GM19025 (cell line): ENCODE results near the gene NELL1.

Experiments
- ATAC-seq: cut with Tn5 transposase; IDR thresholded peaks from one replicate; pipeline ENCODE4 v1.9.1; 2021; ENCODE audit warnings: mild to moderate bottlenecking, low read depth, moderate library complexity; ENCODE audit not compliant: unreplicated experiment

Gene NELL1

DNA sequence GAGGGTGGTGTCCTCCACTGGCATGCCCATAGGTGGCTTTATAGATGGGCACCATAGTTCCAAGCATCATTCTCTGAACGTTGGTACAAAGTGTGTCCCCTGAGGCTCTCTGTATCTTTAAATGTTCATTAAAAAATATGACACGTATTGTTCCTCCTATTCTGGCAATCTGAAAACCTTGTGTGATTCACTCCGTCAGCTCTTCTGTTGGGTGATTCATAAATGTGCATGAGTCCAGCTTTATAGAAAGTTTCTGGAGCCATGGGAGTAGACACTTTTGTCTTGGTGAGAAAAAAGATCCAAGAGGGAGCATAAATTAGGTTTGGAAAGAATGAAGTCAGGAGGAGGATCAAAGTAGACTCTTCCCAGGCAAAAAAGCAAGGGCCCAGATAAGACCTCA is 728.8 kb downstream of the NELL1 start:
- ATAC-seq = no peak

- no peak for ATAC-seq
Observed at GRCh38 chr11:21401496-21401895, 732.1 kb downstream of the NELL1 start.

GRCh38 chr11:21402274-21402673 is 732.9 kb downstream of the NELL1 start:
- no peak for ATAC-seq

- ATAC-seq = no peak
Observed at GRCh38 chr11:21403069-21403468, 733.7 kb downstream of the NELL1 start.

DNA sequence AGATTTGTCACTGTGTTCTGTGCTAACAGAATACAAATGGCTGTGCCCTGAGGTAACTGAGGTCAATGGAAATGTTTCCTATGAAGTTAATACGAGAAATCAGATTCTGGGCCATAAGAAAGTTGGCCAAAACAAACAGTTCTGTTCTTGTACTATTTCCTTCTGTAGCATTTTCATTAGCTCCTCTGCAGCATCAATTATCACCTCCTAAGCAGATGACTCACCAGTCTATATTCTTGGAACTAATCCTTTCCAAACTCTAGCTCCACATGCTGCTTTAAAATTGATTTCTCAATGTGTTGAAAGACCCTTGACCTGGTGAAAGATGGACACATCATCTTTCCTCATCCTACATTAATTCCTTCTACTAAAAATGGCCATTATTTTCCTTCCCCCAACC is 736.0 kb downstream of the NELL1 start:
- ATAC-seq = no peak

GRCh38 chr11:21410513-21410912 is 741.1 kb downstream of the NELL1 start:
- no peak for ATAC-seq

DNA sequence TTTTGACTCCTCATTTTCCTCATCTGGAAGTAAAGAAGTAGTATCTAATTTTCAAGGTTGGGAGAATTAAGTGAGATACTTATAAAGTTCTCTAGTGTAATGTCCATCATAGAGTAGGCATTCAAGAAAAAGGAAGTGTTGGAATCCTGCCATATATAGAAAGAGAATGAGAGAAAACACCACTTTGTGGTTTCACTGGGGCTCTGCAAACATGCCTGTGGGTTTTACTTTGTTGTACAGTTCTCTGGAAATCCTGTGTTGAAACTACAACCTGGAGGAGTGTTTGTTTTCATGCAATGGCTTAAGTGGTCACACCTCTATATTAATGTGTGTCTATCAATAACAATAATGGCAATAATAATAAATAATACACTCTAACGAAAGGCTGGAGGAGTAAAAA is 741.7 kb downstream of the NELL1 start:
- ATAC-seq = no peak

GRCh38 chr11:21411597-21411996 is 742.2 kb downstream of the NELL1 start:
- ATAC-seq = no peak

DNA sequence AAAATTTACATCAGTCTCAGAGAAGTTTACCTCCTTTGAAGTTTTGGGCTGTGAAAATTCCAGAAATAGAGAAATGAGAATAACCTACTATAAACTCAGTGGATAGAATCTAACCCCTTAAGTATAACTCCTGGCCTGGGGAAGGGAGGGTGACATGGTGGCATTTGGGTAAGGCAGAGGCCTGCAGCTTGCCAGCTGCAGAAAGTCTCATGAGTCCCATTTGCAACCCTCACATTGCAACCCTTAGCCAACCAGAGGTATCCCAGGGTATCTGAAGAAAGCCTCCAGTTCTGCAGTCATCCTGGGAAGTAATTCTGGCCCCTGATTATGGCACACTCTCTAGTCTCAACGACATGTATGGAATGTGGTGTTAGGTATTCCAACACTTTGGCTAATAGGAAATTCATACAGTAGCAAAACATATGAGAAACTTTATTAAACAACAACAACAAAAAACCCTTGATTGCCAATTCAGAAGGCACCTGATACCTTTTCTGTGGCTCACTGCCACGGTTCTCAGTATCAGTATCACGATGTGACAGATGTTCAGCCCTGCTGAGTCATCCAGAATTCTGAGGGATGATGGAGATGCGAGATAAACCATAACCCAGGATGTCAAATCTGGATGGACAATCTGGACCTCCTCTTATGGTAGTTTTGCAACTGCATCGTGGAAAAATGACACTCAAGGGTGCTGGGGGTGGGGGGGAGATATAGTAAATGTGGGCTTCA is 743.4 kb downstream of the NELL1 start:
- ATAC-seq = no peak

- ATAC-seq = no peak
Observed at GRCh38 chr11:21414953-21415352, 745.6 kb downstream of the NELL1 start.

DNA sequence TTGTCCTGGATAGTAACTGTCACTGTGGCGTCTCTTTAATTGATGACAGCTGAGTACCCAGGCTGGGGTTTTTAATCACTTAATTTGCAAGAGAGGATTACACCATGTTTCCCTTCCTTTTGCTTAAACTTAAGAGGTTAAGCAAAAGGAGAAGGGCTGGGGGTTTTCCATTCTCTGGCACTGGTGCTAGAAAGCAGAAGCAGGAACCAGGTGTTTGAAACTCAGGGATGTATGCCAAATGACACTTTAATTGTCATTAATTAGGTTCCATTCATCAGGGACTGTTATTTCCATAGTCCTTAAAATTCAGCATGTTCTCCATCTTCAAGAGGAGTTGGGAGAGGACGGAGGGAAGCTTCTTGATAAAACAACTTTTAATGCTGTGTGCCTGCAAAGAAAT is 746.2 kb downstream of the NELL1 start:
- no peak for ATAC-seq

- ATAC-seq = no peak
Observed at GRCh38 chr11:21421711-21422329, 752.4 kb downstream of the NELL1 start.

DNA sequence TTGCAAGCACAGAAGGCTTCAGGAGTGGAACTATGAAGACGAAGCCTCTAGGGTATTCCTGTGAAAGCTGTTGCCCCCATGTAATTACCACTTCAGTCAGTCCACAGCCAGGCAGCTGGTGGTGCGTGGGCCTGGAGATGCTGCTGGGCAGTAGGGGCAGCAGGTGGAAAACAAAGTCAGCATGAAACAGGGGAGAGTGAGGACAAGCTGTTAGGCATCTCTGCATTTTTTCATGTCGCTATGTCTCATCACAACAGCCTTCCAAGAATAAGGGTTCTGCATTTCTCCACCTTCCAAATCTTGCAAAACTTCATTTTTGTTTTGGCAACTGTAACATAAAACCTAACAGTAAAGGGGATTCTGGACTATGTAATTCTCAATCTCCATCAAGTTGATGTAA is 757.5 kb downstream of the NELL1 start:
- no peak for ATAC-seq

- ATAC-seq = no peak
Observed at GRCh38 chr11:21427726-21428125, 758.3 kb downstream of the NELL1 start.

DNA sequence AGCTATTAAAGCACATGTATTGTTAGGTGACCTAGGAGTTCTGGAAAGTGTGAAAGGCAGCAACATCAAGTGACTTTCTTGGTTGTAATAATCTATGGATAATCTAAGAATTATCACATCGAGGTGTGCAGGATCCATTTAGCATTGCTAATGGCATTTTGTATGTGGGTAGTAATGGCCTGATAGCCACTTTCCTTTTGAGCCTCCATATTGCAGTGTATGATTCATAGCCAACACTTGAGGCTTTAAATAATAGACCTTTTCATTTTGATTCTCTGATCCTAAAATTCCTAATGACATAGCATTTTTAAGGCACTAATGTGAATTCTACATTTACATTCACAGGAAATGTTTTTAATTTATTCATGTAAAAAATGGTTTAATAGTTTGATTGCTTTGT is 759.4 kb downstream of the NELL1 start:
- ATAC-seq = no peak

DNA sequence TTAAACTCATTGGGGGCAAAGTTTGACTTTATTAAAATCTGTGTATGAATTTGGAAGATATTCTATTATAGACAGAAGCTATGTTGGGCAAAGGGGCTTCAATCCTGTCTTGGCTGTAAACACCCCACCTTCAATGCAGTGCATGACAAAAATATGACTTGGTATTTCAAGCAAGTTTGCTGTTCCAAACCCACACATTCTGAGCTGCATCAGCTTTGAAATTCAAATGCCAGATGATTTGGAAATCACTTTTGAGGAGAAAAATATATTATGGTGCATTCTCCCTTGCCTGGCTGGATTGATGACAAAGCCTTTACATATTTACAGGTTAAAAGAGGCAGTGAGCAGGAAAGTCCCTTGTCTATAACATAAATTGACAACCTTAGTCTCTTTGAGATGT is 760.0 kb downstream of the NELL1 start:
- no peak for ATAC-seq

DNA sequence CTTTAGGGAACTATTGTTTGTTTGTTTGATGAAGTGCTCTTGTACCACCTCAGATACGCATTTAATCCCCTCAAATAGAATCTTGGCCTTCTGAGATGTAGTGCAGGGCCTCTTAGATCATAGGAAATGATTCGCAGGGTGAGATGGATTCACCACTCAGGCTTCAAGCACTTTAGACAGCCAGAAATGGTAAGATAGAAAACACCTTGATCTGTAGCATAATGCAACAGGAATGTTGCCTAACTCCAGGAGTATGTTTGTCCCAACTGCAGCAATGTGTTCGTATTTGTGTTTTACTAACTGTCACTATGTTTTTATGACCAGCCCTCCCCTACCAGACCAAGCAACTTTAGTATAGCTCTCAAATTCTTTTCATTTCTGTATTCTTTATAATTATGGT is 761.2 kb downstream of the NELL1 start:
- ATAC-seq = no peak

GRCh38 chr11:21446939-21447590 is 777.7 kb downstream of the NELL1 start:
- ATAC-seq = peak; percentile 70

- ATAC-seq = no peak
Observed at GRCh38 chr11:21447871-21448270, 778.5 kb downstream of the NELL1 start.

- no peak for ATAC-seq
Observed at GRCh38 chr11:21456186-21456585, 786.8 kb downstream of the NELL1 start.

DNA sequence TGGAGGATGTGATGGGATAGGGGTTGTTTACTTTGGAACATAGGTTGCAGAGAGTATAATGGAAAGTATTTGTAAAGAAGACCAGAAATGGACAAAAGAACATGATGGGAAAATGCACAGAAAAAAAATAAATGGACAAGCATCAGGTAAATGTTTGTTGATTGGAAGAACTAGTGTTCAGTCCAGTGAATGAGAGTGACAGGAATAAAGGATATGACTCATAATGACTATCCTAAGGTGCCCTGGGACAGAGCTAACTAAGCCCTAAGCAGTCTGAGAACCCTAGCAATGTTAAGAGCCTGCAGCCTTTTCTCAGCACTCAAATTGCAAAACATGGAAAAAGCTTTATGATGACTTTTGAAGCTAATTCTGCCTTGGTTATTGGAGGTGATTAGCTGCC is 790.7 kb downstream of the NELL1 start:
- ATAC-seq = no peak

GRCh38 chr11:21461701-21462100 is 792.3 kb downstream of the NELL1 start:
- ATAC-seq = no peak
